ENCODE measurements around the gene PLCE1. TPM values are rescaled to one million over a fixed set of nuclear protein-coding genes. Genes with fewer than 3 reads are reported as not detected.
"Not testable (repeated sequence)": the region's sequence is repeated elsewhere in the genome, so short reads cannot be mapped to it uniquely, and the experiment has no call there.

PLCE1 gene
- total RNA-seq, 2 experiments from 2014 or later: 0.03 TPM; not detected in 1

- H3K4me3 Mint-ChIP-seq: no peak overlapping the region
- no peaks in the 10 kb centered on the region for H3K4me1 Mint-ChIP-seq (ENCODE audit: low read depth)
- CTCF ChIA-PET: no interaction called here
These were observed 25.2 kb upstream of the PLCE1 start for GRCh38 chr10:93968540-93968945.

GRCh38 chr10:93970433-93971010 lies 23.2 kb upstream of the PLCE1 start:
- H3K4me3 ChIP-seq (ENCODE audit: low read length); H3K4me1 ChIP-seq (ENCODE audit: insufficient read depth, low read length); CTCF ChIA-PET; H3K4me1 Mint-ChIP-seq (ENCODE audit: low read depth); H3K36me3 ChIP-seq (ENCODE audit: insufficient read depth, low read length); H3K27ac Mint-ChIP-seq; ATAC-seq (ENCODE audit: poor library complexity); H3K9me3 Mint-ChIP-seq; H3K36me3 Mint-ChIP-seq (ENCODE audit: low read depth); POLR2A ChIA-PET; DNase-seq; H3K27me3 ChIP-seq (ENCODE audit: control insufficient read depth in 1 of 2, insufficient read depth in 2 of 2, low read length in 2 of 2); H3K4me3 Mint-ChIP-seq; intact Hi-C loops (cut with DNase I, micrococcal nuclease); H3K27me3 Mint-ChIP-seq; H3K27ac ChIP-seq (ENCODE audit: low read depth in 1 of 2, low read length in 2 of 2): not testable (repeated sequence)
- H3K9me3 ChIP-seq (ENCODE audit: control insufficient read depth in 1 of 2, insufficient read depth in 1 of 2, low read length in 2 of 2): peaks cover 0 to 11% of the 10 kb centered on the region in 2 experiments

More at GRCh38 chr10:93968540-93968945, 25.2 kb upstream of the PLCE1 start:
- H3K9me3 ChIP-seq (ENCODE audit: control insufficient read depth in 1 of 2, insufficient read depth in 1 of 2, low read length in 2 of 2): peaks cover 0 to 11% of the 10 kb centered on the region in 2 experiments
- intact Hi-C loops (cut with DNase I, micrococcal nuclease): no loop called here
- H3K4me3 ChIP-seq (ENCODE audit: low read length): no peak overlapping the region
- Mint-ChIP-seq H3K27me3 (no peaks in the 10 kb centered on the region), H3K36me3 (ENCODE audit: low read depth) (no peaks in the 10 kb centered on the region), H3K27ac (no peak overlapping the region), H3K9me3 (peaks cover 2% of the 10 kb centered on the region)
- POLR2A ChIA-PET: no interaction called here
- H3K36me3 ChIP-seq (ENCODE audit: insufficient read depth, low read length): no peaks in the 10 kb centered on the region
- no peak overlapping the region for H3K27ac ChIP-seq (ENCODE audit: low read depth in 1 of 2, low read length in 2 of 2)
- H3K4me1 ChIP-seq (ENCODE audit: insufficient read depth, low read length): no peaks in the 10 kb centered on the region
- no peaks in the 10 kb centered on the region for H3K27me3 ChIP-seq (ENCODE audit: control insufficient read depth in 1 of 2, insufficient read depth in 2 of 2, low read length in 2 of 2)
- DNase-seq (no peak), ATAC-seq (ENCODE audit: poor library complexity) (no peak)
- no peak for TF ChIP-seq CTCF (IDR thresholded peaks at IDR 0.05)

GRCh38 chr10:93973748-93974445 lies 19.8 kb upstream of the PLCE1 start:
- Mint-ChIP-seq H3K4me3 (no peak overlapping the region), H3K9me3 (peaks cover 2% of the 10 kb centered on the region), H3K27me3 (peaks cover 4% of the 10 kb centered on the region), H3K4me1 (ENCODE audit: low read depth) (no peaks in the 10 kb centered on the region), H3K27ac (no peak overlapping the region), H3K36me3 (ENCODE audit: low read depth) (no peaks in the 10 kb centered on the region)
- ATAC-seq (ENCODE audit: poor library complexity) (no peak), DNase-seq (no peak)
- Histone ChIP-seq H3K9me3 (ENCODE audit: control insufficient read depth in 1 of 2, insufficient read depth in 1 of 2, low read length in 2 of 2) (peaks cover 0 to 11% of the 10 kb centered on the region in 2 experiments), H3K27me3 (ENCODE audit: control insufficient read depth in 1 of 2, insufficient read depth in 2 of 2, low read length in 2 of 2) (no peaks in the 10 kb centered on the region), H3K4me1 (ENCODE audit: insufficient read depth, low read length) (no peaks in the 10 kb centered on the region), H3K4me3 (ENCODE audit: low read length) (no peak overlapping the region), H3K36me3 (ENCODE audit: insufficient read depth, low read length) (no peaks in the 10 kb centered on the region), H3K27ac (ENCODE audit: low read depth in 1 of 2, low read length in 2 of 2) (no peak overlapping the region)
- intact Hi-C loops (cut with DNase I, micrococcal nuclease): no loop called here
- CTCF ChIA-PET: no interaction called here
- POLR2A ChIA-PET: no interaction called here
- TF ChIP-seq CTCF (IDR thresholded peaks at IDR 0.05): no peak

All from CD4-positive, alpha-beta T cell (primary cell).